CD8-positive, alpha-beta memory T cell (primary cell): ENCODE measurements around the gene ASIC1. TPM values are rescaled to one million over a fixed set of nuclear protein-coding genes. Genes with fewer than 3 reads are reported as not detected.
A peak's percentile ranks its signal among the peaks of the same experiment; 100 is the strongest.

Experiments used
- CTCF ChIA-PET: fragments of 350-600 bp; sonication (Branson Sonifier 250); formaldehyde crosslinking; loops from one replicate; lab custom pipeline; 2021; ENCODE audit warnings: antibody characterized with exemption; lab: Charles Lee
- POLR2A ChIA-PET: fragments of 350-600 bp; sonication (Branson Sonifier 250); formaldehyde crosslinking; loops from one replicate; lab custom pipeline; 2021; ENCODE audit warnings: antibody characterized with exemption; lab: Charles Lee
- DNase-seq, 5 donors: peaks; one replicate each; pipeline versions ENCODE4 v3.0.0 to v3.0.0-alpha.2; 2020 to 2022; ENCODE audit warnings: mixed read lengths in 1 of 5
- H3K27ac ChIP-seq: one replicate; pipeline ENCODE4 v1.7.0; 2013; ENCODE audit warnings: low read depth, mild to moderate bottlenecking, low read length, moderate library complexity
- H3K27me3 ChIP-seq: 2 replicates; pipeline ENCODE4 v1.7.0; 2013; ENCODE audit warnings: low read length, mild to moderate bottlenecking; ENCODE audit not compliant: insufficient read depth, poor library complexity, severe bottlenecking
- H3K36me3 ChIP-seq: 2 replicates; pipeline ENCODE4 v1.7.0; 2013; ENCODE audit warnings: mild to moderate bottlenecking, low read length, moderate library complexity; ENCODE audit not compliant: insufficient read depth
- H3K4me1 ChIP-seq: 2 replicates; pipeline ENCODE4 v1.7.0; 2013; ENCODE audit warnings: mild to moderate bottlenecking, low read length, moderate library complexity; ENCODE audit not compliant: insufficient read depth
- H3K4me3 ChIP-seq: 2 replicates; pipeline ENCODE4 v1.7.0; 2013; ENCODE audit warnings: mild to moderate bottlenecking, low read length
- H3K9me3 ChIP-seq: 2 replicates; pipeline ENCODE4 v1.7.0; 2013; ENCODE audit warnings: mild to moderate bottlenecking, low read length
- H3K27ac Mint-ChIP-seq, 8 donors: one replicate each; pipeline ENCODE4 v1.8.0; 2020 to 2021; ENCODE audit warnings: mixed read lengths in 8 of 8, mild to moderate bottlenecking in 6 of 8, inconsistent platforms in 3 of 8, moderate library complexity in 3 of 8
- H3K27me3 Mint-ChIP-seq, 2 donors: one replicate each; pipeline ENCODE4 v1.8.0; 2020 to 2021; ENCODE audit warnings: mixed read lengths in 2 of 2, mild to moderate bottlenecking in 1 of 2, moderate library complexity in 1 of 2
- H3K36me3 Mint-ChIP-seq, 3 donors: one replicate each; pipeline ENCODE4 v1.8.0; 2020 to 2021; ENCODE audit warnings: mixed read lengths in 3 of 3, inconsistent platforms in 1 of 3, mild to moderate bottlenecking in 1 of 3
- H3K4me1 Mint-ChIP-seq, 3 donors: one replicate each; pipeline ENCODE4 v1.8.0; 2020 to 2021; ENCODE audit warnings: mixed read lengths in 3 of 3, inconsistent platforms in 1 of 3, mild to moderate bottlenecking in 1 of 3
- H3K4me3 Mint-ChIP-seq, 7 donors: one replicate each; pipeline ENCODE4 v1.8.0; 2020 to 2021; ENCODE audit warnings: mixed read lengths in 7 of 7, mild to moderate bottlenecking in 6 of 7, moderate library complexity in 4 of 7, inconsistent platforms in 2 of 7
- H3K9me3 Mint-ChIP-seq, 5 donors: one replicate each; pipeline ENCODE4 v1.8.0; 2020 to 2022; ENCODE audit warnings: mixed read lengths in 5 of 5, mild to moderate bottlenecking in 3 of 5, moderate library complexity in 2 of 5, inconsistent platforms in 1 of 5
- polyA plus RNA-seq: library from polyadenylated mRNA; unstranded; fragments of 300-500 nt; fragmentation: Illumina TruSeq; gene quantifications from one replicate; pipeline ENCODE4 v1.2.3, GENCODE V29; 2021
- total RNA-seq, 2 experiments: library from RNA; stranded (reverse); gene quantifications; one replicate each; pipeline ENCODE4 v1.2.3, GENCODE V29; 2021

ASIC1 gene
- total and polyA plus RNA-seq, 3 experiments from 2014 or later = 0.07 to 6.4 (median 6.4) TPM

GRCh38 chr12:50056639-50056976 lies 788 bp upstream of the ASIC1 start:
- ChIA-PET CTCF (interaction anchor here (0.6 to 3.6 kb wide), 16 partner anchors 9 to 188 kb away, joined by 3 to 41 read pairs (median 4); partner anchors contain the start of gene RACGAP1), POLR2A (interaction anchor here (1.3 kb wide), 1 partner anchor 13 kb away, joined by 3 read pairs; no protein-coding TSS in a partner anchor)
- H3K9me3 Mint-ChIP-seq = no peaks in the 10 kb centered on the region
- Histone ChIP-seq H3K36me3 (no peaks in the 10 kb centered on the region), H3K27me3 (peaks cover 19% of the 10 kb centered on the region), H3K9me3 (no peaks in the 10 kb centered on the region), H3K4me3 (peak overlapping the region; percentile 59), H3K27ac (no peak overlapping the region), H3K4me1 (peaks cover 33% of the 10 kb centered on the region)
- peaks cover 50 to 52% of the 10 kb centered on the region in 2 donors for H3K27me3 Mint-ChIP-seq
- DNase-seq = no peak
- H3K36me3 Mint-ChIP-seq = peaks cover 0 to 2% (median under 1%) of the 10 kb centered on the region in 3 donors
- peak overlapping the region in 1 of 8 donors; percentile 57 for H3K27ac Mint-ChIP-seq
- H3K4me1 Mint-ChIP-seq = peaks cover 27 to 54% (median 32%) of the 10 kb centered on the region in 3 donors
- peak overlapping the region in 5 of 7 donors; percentile 83 to 93 (median 88) for H3K4me3 Mint-ChIP-seq

GRCh38 chr12:50057896-50058670 lies 687 bp downstream of the ASIC1 start:
- no peak for DNase-seq
- Mint-ChIP-seq H3K9me3 (no peaks in the 10 kb centered on the region), H3K4me3 (peak overlapping the region in 6 of 7 donors; percentile 1 to 69 (median 52)), H3K27me3 (peaks cover 39 to 40% of the 10 kb centered on the region in 2 donors), H3K36me3 (peaks cover 0 to 2% (median 0%) of the 10 kb centered on the region in 3 donors), H3K4me1 (peaks cover 27 to 54% (median 32%) of the 10 kb centered on the region in 3 donors), H3K27ac (peak overlapping the region in 2 of 8 donors; percentile 63 to 73)
- no peak overlapping the region for H3K4me3 ChIP-seq
- H3K9me3 ChIP-seq = no peaks in the 10 kb centered on the region
- peaks cover 33% of the 10 kb centered on the region for H3K4me1 ChIP-seq
- no peaks in the 10 kb centered on the region for H3K36me3 ChIP-seq
- POLR2A ChIA-PET = interaction anchor here (0.6 to 1.4 kb wide), 3 partner anchors 10 to 707 kb away, joined by 3 to 5 read pairs (median 3); no protein-coding TSS in a partner anchor
- CTCF ChIA-PET = interaction anchor here (0.8 to 5.4 kb wide), 6 partner anchors 12 to 91 kb away, joined by 4 to 47 read pairs (median 10); partner anchors contain the start of genes COX14 and SMARCD1
- peaks cover 12% of the 10 kb centered on the region for H3K27me3 ChIP-seq
- no peak overlapping the region for H3K27ac ChIP-seq

- Mint-ChIP-seq H3K27ac (peak overlapping the region in 3 of 8 donors; percentile 38 to 73 (median 63)), H3K36me3 (peaks cover 0 to 2% (median 0%) of the 10 kb centered on the region in 3 donors), H3K9me3 (no peaks in the 10 kb centered on the region), H3K4me1 (peaks cover 27 to 54% (median 32%) of the 10 kb centered on the region in 3 donors), H3K4me3 (peak overlapping the region; percentile 49 to 74 (median 69)), H3K27me3 (peaks cover 36 to 45% of the 10 kb centered on the region in 2 donors)
- Histone ChIP-seq H3K9me3 (no peaks in the 10 kb centered on the region), H3K4me3 (no peak overlapping the region), H3K4me1 (peaks cover 33% of the 10 kb centered on the region), H3K27me3 (peaks cover 12% of the 10 kb centered on the region), H3K27ac (no peak overlapping the region), H3K36me3 (no peaks in the 10 kb centered on the region)
- CTCF ChIA-PET = interaction anchor here (0.8 to 5.4 kb wide), 9 partner anchors 11 to 117 kb away, joined by 3 to 47 read pairs (median 7); partner anchors contain the start of genes COX14 and SMARCD1
- POLR2A ChIA-PET = interaction anchor here (0.6 to 1.4 kb wide), 2 partner anchors 9 to 582 kb away, joined by 3 to 5 read pairs; no protein-coding TSS in a partner anchor
- peak in 1 of 5 donors; percentile 20 for DNase-seq
Observed at GRCh38 chr12:50058743-50059312, 1.4 kb downstream of the ASIC1 start.

- CTCF ChIA-PET = interaction anchor here (0.8 to 5.4 kb wide), 8 partner anchors 10 to 116 kb away, joined by 3 to 47 read pairs (median 10); partner anchors contain the start of genes COX14 and SMARCD1
Observed at GRCh38 chr12:50059440-50060119, 2.2 kb downstream of the ASIC1 start.

GRCh38 chr12:50060120-50060468 lies 2.7 kb downstream of the ASIC1 start:
- no peak for DNase-seq
- ChIA-PET CTCF (interaction anchor here (1.2 to 5.4 kb wide), 7 partner anchors 10 to 116 kb away, joined by 3 to 47 read pairs (median 12); partner anchors contain the start of gene COX14), POLR2A (interaction anchor here (0.6 kb wide), 1 partner anchor 52 kb away, joined by 3 read pairs; the partner anchor contains the start of gene COX14)
- Mint-ChIP-seq H3K36me3 (peaks cover 0 to 2% (median 0%) of the 10 kb centered on the region in 3 donors), H3K9me3 (no peaks in the 10 kb centered on the region), H3K27me3 (peaks cover 35 to 45% of the 10 kb centered on the region in 2 donors), H3K4me3 (peak overlapping the region in 4 of 7 donors; percentile 27 to 72 (median 56)), H3K27ac (peak overlapping the region in 2 of 8 donors; percentile 50 to 64), H3K4me1 (peaks cover 27 to 54% (median 32%) of the 10 kb centered on the region in 3 donors)
- no peak overlapping the region for H3K27ac ChIP-seq
- H3K9me3 ChIP-seq = no peaks in the 10 kb centered on the region
- peaks cover 12% of the 10 kb centered on the region for H3K27me3 ChIP-seq
- H3K36me3 ChIP-seq = no peaks in the 10 kb centered on the region
- no peak overlapping the region for H3K4me3 ChIP-seq
- peaks cover 33% of the 10 kb centered on the region for H3K4me1 ChIP-seq

More at GRCh38 chr12:50059440-50060119, 2.2 kb downstream of the ASIC1 start:
- Histone ChIP-seq H3K9me3 (no peaks in the 10 kb centered on the region), H3K4me3 (no peak overlapping the region), H3K36me3 (no peaks in the 10 kb centered on the region), H3K4me1 (peaks cover 33% of the 10 kb centered on the region), H3K27me3 (peaks cover 12% of the 10 kb centered on the region), H3K27ac (no peak overlapping the region)
- DNase-seq = peak in 2 of 5 donors; percentile 53 to 82
- POLR2A ChIA-PET = interaction anchor here (0.6 to 1.4 kb wide), 2 partner anchors 8 to 53 kb away, joined by 3 to 5 read pairs; partner anchors contain the start of gene COX14
- Mint-ChIP-seq H3K4me3 (peak overlapping the region; percentile 17 to 72 (median 44)), H3K27me3 (peaks cover 35 to 45% of the 10 kb centered on the region in 2 donors), H3K4me1 (peaks cover 27 to 54% (median 32%) of the 10 kb centered on the region in 3 donors), H3K9me3 (no peaks in the 10 kb centered on the region), H3K27ac (peak overlapping the region in 2 of 8 donors; percentile 29 to 64), H3K36me3 (peaks cover 0 to 2% (median 0%) of the 10 kb centered on the region in 3 donors)

GRCh38 chr12:50061171-50061570 lies 3.8 kb downstream of the ASIC1 start:
- POLR2A ChIA-PET = no interaction called here
- H3K36me3 Mint-ChIP-seq = peaks cover 0 to 2% (median 0%) of the 10 kb centered on the region in 3 donors

More at GRCh38 chr12:50061171-50061570, 3.8 kb downstream of the ASIC1 start:
- H3K27ac Mint-ChIP-seq = no peak overlapping the region
- peaks cover 21 to 47% (median 25%) of the 10 kb centered on the region in 3 donors for H3K4me1 Mint-ChIP-seq
- Histone ChIP-seq H3K27ac (no peak overlapping the region), H3K36me3 (no peaks in the 10 kb centered on the region), H3K9me3 (no peaks in the 10 kb centered on the region), H3K4me1 (peaks cover 29% of the 10 kb centered on the region), H3K4me3 (no peak overlapping the region), H3K27me3 (peaks cover 10% of the 10 kb centered on the region)
- H3K9me3 Mint-ChIP-seq = no peaks in the 10 kb centered on the region
- DNase-seq = no peak
- CTCF ChIA-PET = interaction anchor here (1.2 to 5.4 kb wide), 4 partner anchors 9 to 94 kb away, joined by 3 to 47 read pairs (median 12); no protein-coding TSS in a partner anchor
- peaks cover 32 to 38% of the 10 kb centered on the region in 2 donors for H3K27me3 Mint-ChIP-seq
- no peak overlapping the region for H3K4me3 Mint-ChIP-seq
